GM04503 (cell line): ENCODE data around the gene NTM.
A peak's percentile ranks its signal among the peaks of the same experiment; 100 is the strongest.

Experiments
- DNase-seq: peaks from one replicate; pipeline ENCODE4 v3.0.0-alpha.2; 2012; ENCODE audit warnings: low read depth

NTM gene

DNA sequence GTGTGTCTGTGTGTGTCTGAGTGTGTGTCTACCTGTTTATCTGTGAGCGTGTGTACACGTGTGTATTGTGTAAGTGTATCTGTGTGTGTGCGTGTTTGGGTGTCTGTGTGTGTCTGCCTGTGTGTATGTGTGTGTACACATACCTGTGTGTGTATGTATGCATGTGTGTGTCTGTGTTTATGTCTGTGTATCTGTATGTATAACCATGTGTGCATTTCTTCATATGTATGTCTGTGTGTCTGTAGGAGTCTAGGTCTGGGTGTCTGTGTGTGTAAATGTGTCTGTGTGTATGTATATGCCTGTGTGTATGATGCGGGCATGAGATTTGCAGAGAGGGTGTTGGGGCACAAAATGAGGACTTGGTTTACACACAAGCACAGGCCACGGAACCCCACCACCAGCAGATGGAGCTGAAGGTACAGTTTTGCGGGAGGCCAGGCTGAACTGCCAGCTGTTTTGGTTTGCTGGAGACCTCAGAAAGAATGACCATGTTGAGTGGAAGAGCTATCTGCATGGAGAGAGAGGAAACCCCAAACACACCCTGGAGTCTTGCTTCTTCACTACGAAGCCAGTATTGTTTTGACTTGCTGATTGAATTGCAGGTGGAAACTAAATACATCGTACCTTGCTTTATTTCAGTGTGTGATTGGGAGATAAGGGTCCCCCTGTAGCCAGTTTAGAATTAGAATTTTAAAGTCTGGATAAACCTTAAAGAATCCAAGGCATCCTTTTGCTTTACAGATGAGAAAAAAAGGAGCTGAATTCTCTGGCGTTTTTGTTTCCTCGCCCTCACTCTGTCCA lies 497.2 kb downstream of the NTM start:
- DNase-seq: peak; percentile 39

DNA sequence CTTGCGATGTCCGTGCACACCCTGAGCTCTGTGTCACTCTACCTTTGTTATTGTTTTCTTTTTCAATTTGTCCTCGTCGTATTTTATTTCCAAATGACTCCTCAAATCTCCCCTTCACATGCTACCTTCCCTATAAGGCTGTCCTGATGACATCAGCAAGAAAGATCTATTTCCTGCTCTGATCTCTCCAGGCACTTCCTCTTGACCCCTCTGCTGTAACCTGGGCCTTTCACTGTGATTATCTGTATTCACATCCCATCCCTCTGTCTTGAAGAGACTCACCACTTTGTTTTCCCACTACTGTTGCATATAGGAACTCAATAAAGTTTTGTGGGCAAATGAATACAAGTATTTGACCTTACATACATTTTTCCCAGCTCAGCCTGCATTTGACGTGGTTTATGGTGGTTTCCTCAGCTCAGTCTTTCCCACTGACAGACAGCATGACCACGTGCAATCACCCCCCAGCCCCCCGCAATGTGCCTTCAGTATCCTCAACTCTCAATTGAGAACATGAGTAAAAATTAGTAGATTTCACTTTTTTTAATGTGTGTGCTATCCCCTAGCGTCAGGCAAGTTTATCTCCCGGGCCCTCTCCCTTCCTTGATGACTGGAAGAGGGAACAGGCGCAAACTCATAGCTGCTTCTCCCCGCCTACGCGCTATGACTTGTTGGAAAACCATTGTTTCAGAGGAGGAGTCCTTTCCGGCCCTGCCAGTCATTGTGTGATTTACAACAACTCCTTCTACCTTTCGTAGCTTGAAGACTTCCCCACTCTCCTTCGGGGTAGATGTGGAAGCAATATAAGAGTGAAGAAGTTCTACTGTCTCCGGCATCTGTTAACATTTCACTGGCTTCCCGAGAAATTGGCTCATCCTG lies 498.5 kb downstream of the NTM start:
- DNase-seq: no peak

DNA sequence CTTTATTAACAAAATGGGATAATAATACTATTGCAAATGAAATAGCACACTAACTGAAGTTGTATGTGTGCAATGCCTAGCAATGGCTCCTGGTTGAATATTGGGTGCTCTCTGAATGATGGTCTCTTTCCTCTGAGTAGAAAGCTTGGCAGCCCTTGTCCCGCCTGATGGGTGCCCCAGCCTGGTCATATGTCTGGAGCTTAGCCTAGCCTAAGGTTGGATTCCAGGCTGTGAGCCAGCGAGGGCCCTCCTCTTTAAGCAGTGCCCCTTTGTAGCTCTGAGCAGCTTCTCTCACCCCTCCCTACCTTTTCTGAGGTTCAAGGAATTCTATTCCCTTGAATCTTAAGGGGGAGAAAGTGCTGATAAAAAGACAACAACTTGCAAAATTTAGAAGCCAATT lies 499.9 kb downstream of the NTM start:
- DNase-seq: no peak

DNA sequence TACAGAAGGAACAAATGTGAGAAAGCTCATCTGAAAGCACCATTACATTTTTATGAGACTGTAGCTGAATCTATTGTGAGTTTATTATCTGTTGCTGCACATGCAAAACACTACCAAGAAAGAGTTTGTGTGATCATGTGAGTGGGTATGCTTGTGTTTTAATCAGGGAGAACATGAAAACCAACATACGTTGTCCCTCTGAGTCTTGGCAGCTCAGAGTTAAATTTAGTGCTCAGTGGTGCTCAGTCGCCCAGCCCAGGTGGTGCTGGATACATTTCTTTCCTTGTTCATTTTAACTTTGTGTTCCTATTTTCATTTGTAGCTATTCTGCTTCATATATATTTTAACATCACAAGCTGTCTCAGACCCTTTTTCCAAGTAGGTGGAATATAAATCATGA lies 500.6 kb downstream of the NTM start:
- no peak for DNase-seq

DNA sequence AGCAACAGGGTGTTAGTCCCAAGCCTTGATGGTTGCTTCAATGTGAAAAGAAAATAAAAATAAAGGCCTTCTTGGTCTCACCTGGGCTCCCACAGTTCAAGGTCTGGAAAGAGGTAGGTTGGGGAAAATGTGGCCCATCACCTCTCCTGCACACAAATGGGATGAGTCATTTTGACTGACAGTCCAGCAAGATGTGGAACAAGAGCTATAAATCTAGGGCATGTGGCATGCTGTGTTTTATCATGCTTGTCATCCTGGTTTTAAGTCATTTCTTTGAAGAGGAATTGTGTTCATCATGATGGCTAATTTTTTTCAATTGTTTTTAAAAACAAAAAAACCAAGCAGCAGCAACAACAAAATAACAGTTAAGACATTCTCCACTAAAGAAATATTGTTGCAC lies 503.7 kb downstream of the NTM start:
- no peak for DNase-seq

DNA sequence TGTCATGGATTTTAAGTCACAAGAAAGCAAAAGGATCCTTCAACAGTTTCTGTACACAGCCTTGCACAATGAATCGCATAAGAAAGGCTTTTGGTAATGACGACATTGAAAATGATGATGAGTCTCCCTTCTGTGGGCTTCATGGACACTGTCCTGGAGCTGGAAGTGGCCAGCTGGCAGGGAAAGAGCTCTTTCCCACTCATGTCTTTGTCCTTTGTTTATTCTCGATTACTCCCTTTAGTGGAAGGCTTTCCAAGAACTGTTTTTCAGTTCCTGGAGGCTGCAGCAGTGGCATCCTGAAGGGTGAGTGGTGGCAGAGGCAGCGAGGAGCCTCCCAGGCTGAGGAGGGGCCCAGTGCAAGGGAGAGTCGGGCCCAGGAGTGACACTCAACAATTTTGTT lies 505.2 kb downstream of the NTM start:
- no peak for DNase-seq

DNA sequence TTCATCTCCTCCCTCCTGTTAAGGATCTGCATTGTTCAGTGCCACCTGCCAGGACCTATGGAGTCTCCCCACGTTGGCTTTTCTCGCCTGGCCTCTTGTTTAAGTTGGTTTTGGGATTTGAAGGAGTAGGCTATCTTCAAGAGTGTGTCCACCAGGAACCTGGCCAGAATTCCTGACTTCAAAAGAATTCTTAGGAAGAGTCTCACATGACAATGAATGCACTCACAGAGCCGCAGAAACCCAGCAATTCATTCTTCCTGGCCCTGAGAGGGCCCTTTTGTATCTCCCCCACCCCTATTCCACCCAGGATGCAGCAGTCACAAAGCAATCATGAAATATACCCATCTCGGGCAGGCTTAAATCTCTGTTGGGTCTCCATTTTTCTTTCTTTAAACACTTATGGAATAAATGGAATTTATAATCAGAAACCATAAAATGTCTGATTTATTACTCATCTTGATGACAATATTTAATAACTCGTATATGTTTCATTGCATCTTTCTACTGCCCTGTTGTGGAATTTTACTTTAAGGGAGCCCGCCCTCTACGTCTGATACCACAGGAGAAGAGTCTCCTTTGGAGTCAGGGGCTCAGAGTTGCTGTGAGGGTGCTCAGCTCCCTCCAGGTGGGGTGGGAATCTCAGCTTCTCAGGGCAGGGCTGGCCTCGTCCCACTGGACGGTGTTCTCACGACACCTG lies 507.0 kb downstream of the NTM start:
- no peak for DNase-seq

DNA sequence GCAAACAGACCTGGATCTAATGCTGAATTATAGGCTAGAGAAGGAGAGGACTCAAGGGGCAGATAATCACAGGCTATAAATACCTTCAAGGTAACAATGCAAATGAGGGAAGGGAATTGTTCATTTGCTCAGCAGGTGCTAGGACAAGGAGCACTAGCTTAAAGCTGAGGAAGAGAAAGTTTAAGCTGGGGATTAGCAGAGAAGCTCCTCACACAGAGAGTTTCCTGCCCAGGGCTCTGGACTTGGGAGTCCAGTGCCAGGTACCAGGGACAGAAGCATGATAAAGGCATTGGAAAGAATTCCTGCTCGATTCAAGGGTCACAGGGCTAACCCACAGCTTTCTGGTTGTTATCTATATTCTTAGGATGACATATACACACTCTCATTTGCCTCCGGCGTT lies 509.9 kb downstream of the NTM start:
- DNase-seq: no peak

DNA sequence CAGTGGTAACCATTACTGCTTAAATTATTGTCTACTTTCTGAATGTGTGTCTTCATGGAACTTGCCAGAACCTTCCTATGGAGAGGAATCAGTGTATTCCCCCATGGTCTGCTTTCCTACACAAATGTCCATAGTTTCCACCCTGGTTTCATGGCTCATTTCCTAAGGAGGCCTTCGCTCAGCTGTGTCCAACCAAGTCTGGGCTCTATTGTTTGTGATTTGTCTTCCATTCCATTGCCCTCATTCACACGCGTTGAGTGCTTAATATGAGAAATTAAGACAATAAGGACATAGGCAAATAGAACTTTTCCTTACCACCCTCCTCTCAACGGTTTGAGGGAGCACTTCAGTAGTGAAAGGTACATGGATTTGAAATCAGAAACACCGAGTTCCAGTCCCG lies 510.6 kb downstream of the NTM start:
- DNase-seq: no peak

DNA sequence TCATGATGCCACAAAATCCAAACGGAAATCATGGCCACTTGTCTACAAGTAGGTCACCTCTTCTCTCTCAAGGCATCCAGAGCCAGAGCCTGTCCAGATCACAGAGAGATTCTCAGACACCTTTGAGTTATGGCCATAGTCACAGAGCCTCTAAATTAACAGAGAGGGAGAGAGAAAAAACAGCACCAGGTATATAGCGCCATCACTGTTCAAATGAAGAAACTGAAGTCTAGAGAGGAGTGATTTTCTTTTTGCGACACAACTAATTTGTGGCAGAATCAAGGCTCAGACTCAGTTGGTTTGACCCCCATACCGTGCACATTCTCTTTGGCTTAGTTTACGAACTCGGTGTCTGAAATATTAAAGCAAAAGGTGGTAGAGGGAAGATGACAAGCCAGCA lies 512.9 kb downstream of the NTM start:
- DNase-seq: no peak

DNA sequence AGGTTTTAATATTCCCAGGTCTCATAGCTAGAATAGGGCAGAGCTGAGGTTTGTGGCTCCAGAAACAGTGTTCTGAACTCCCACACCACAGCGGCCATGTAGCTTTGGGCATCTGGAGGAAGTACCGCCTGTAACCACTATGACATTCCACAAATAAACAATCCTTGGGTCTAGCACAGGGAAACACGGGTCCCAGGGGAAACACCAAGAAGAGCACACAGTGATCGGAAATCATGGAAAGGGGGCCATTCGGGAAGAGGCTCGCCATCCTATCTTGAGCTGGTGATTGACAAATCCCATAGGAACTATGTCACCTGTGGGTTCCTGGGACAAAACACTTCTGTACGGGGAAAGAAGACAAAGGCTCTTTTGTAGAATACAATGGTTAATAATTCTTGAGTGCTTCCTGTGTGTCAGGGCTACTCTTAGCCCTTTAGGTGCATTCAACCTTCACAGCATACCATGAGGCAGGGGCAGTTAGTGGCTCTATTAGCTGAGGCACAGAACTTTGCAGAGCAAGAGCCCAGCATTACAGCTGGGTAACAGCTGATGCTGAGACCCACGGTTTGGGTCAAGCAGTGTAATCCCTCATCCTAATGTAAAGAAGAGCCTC lies 514.2 kb downstream of the NTM start:
- DNase-seq: no peak

DNA sequence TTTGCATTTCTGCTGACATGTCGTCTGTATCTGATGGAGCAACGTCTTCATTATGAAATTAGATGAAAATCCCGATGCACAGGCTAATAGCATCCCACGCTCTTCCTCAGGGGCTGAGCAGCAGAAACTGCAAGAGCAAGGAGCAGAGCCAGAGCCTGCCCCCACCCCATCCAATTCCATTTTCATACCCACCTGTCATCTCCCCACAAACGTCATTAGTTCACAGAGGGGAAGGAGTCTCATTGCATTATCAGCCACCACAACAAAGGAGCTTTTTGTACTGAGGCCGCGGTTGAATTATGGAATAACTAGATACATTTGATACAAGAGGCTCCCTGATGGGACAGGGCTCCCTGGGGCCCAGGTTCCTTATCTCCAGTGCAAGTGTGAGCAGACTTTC lies 515.0 kb downstream of the NTM start:
- DNase-seq: no peak

DNA sequence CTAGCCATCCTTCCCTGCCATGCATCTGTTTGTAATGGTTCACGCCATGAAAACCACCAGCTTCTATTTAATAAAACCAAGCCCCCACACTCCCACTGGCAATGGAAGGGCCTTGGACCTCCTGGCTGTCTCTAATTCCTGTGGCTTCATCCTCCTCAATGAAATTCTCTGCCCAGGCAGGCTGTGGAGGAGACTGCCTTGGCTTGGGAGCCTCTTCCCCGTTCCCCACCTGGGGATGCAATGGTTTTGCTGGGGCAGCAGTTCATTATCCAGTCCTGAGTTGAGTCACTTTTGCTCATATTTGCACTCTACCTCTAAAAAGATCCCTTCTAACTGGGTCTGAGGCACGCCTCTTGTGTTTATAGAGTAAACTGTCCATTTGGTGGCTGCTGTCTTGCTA lies 515.8 kb downstream of the NTM start:
- DNase-seq: no peak

DNA sequence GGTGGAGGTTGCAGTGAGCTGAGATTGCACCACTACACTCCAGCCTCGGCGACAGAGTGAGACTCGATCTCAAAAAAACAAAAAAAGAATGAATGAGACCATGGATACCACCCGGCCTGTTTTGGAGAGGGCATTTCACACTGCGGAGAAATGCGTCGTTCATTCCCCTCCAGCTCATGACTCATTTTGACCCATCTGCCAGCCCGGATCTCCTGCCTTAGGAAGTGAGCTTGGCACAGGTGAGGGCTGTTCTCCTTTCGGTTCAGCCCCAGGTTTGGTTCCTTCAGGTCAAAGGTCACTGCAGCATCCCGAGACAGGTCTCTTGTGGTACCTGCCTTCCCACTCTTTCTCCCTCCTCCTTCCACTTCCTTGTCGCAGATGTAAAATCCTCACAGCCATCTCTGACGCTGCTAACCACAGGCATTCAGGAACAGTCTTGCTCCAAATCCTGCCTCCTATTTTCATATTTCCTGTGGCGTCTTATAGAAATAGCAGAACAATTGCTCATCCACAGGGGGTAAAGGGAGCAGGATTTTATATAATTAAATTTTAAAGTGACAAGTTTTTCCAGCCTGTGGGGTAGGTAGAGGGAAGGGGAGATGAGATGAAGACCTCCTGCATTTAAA lies 517.9 kb downstream of the NTM start:
- peak; percentile 82 for DNase-seq

DNA sequence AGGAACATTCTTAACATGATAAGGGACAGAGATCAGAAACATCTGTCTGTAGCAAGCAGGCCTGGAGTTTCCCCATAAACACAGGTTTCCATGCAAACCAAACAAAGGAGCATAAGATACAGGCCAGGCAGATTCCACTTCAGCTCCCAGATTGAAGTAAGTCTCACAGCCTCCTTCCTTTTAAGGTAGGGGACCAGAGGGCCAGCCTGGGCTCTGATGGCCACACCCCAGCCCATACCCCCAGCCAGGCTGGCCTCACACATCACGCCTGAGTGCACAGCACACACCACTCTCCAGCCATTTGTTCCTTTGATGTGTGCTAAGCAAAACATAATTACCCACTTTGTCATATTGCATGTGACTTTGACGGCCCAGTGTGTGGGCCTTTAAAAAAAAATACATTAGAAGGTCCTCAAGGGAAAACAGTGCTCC lies 518.7 kb downstream of the NTM start:
- peak; percentile 87 for DNase-seq

DNA sequence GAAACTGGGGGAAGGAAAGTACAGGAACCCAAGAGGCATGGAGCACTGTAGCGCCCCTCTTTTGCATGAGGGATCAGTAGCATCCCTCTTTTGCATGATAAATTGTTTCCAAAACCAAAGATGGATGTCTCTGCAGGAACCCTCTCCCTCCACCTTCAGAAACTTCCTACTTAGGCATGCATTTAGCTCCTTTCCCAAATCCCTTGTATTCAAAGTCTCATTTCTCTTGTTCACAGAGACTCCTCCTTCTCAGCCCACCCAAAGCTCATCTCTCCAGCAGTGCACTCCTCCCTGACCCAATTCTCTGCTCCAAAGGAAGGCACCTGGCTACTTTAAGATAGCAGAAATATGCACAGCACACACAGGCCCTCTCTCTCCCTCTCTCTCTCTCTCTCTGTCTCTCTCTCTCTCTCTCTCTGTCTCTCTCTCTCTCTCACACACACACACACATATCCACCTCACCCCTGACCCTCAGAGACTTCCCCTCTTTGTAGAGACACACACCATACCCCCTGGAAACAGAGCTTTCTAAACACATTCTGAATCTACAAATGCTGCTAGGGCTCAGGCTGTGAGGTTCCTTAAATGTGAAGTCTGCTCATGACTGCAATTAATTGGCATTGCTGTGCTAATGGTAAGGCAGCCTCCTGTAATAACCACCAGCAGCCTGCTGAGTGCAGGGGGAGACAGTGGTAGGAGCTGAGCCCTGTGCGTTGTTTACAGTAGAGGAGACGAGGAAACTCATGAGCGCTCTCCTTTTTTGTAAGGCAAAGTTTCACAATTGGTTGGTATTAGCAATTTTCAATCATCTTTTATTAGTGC lies 519.6 kb downstream of the NTM start:
- no peak for DNase-seq

DNA sequence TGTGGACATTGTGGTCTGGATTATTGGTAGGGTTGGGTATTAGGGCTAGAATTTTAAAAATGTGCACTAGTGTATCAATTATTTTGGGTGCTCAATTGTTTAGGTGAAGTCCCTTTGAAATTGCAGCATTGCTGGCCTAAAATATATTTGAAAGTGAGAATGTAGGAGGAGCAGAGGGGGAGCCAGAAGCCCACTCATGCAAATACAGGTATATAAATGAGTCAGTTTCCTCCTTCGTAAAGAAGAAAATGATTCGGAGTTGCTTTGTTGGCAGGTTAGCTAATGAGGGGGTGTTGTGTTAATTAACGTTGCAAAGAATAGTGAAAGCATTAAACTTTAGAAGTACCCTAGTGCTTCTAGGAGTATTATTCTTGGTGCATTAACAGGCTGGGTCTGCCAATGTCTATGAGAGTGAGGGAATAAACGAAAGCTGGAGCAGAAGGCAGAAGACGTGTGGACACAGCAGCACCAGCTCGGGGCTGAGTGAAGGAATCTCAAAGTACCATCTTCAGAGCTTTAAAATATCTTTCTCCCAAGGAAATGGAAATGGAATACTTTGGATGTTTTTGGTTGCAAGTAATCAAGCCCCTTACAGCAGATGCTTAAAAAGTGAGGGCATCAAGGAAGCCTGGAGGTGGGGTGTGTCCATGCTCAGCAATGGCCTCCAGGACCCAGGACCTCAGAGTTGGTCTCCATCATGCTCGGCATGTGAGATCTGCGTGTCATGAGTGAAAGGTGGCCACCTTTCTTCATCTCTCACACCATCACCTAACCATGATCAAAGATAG lies 522.9 kb downstream of the NTM start:
- DNase-seq: no peak

DNA sequence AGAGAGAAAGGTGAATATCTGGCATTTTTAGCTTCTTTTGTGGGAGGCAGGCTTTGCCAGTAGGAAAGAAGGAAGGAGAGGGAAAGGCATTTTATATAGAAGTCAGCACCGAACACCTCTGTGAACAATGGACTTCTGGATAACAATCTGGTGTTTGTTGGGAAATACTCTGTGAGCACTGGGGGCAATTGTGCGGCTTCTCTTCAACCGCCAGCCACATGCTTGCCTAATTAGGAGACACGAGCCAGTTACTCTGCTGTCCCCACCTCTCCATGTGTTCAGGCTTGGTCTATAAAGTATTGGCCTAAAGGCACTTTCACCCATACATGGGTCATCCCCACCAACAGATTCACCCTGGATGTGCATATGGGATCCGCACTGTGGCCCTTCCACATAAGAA lies 523.6 kb downstream of the NTM start:
- no peak for DNase-seq

DNA sequence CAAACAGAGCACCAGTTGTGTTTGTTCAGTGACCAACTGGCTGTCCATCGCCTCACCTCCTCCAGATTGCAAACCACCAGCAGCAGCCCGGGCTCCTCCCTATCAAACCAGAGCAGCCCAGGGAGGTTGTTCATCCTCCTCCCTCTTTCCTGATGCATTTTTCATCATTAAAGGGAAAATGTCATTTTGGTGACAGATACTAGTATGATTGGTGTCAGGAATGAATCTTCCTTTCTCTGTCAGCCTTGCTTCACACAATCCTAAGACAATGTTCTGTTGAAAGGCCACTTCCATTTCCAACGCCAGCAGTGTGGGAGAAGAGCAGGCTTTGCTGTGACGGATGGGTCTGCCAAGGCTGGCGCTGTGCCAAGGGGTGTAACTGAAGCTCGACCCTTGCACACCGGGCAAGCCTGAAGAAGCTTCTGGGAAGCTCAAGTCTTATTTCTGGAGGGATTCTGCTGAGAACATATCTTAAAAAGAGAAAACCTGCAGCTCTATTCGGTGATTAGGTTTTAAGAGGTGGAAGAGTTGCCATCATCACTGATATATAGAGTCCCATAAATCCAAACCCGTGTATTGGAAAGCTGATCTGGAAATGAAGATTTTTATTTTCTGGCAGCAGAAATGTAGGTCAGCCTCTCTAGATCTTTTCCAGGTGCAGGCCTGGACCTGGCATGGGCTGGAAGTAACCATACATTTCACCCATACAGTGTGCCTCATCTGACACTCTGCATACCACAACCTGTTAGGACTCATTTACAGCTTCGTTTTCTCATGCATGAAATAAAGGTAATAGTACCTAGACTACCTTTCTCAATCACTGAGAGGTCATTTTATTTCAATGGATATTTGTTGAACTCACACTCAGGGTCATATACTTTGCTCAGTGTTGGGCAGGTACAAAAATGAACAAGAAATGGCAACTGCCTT lies 524.5 kb downstream of the NTM start:
- DNase-seq: no peak
